Measurements from ENCODE around the gene HSPA4.

DNA sequence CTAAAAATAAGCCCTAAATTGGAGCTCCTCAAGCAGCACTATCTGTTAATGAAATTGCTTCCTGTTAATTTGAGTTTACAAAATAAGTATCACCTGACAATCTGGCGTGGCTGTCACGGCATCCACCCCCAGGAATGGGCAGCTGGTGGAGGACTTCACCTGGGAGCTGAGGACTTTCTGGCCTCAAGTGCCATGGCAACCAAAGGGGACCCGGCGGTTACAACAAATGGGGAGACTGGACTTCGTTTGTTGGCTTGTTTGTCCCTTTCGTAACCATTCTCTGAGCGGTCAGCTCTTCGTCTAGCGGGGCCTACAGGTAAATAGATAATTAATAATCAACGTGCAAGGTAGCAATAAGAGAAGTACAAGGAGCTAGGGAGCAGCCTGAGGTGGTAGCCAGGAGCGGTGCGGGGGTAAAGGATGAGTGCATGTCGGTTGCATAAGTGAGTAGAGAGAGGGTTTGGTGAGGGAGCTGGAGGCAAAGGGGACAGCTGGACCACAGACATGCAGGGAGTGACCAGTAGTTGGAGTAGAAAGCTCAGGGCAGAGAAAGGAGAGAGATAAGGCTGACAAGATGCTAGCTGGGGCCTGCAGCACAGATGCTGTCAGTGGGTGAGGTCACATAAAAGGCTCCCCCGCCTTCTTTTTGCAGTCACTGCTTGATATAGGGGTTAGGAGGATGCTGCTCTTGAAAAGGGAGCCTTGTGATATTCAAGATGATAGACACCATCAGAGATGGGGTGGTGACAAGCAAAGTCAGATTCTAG is 62.5 kb downstream of the HSPA4 start:
- TF ChIP-seq, protein P1, sequence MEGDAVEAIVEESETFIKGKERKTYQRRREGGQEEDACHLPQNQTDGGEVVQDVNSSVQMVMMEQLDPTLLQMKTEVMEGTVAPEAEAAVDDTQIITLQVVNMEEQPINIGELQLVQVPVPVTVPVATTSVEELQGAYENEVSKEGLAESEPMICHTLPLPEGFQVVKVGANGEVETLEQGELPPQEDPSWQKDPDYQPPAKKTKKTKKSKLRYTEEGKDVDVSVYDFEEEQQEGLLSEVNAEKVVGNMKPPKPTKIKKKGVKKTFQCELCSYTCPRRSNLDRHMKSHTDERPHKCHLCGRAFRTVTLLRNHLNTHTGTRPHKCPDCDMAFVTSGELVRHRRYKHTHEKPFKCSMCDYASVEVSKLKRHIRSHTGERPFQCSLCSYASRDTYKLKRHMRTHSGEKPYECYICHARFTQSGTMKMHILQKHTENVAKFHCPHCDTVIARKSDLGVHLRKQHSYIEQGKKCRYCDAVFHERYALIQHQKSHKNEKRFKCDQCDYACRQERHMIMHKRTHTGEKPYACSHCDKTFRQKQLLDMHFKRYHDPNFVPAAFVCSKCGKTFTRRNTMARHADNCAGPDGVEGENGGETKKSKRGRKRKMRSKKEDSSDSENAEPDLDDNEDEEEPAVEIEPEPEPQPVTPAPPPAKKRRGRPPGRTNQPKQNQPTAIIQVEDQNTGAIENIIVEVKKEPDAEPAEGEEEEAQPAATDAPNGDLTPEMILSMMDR (IDR thresholded peaks at IDR 0.05), result no peak
- TF ChIP-seq POLR2A (IDR thresholded peaks at IDR 0.05) (no peak), POLR2AphosphoS5 (IDR thresholded peaks at IDR 0.05; ENCODE audit: insufficient read depth in 1 of 2, low read depth in 1 of 2) (no peak)

Measured in vagina (tissue), 2 donors.